GM21515 (cell line): ENCODE measurements around the gene SDC1.
"Not testable (repeated sequence)": the region's sequence is repeated elsewhere in the genome, so short reads cannot be mapped to it uniquely, and the experiment has no call there.

ENCODE experiments used
- ATAC-seq: cut with Tn5 transposase; IDR thresholded peaks from one replicate; pipeline ENCODE4 v1.9.1; 2021; ENCODE audit not compliant: unreplicated experiment

SDC1 gene

GRCh38 chr2:20199633-20200270 lies 25.2 kb downstream of the SDC1 start:
- no peak for ATAC-seq

DNA sequence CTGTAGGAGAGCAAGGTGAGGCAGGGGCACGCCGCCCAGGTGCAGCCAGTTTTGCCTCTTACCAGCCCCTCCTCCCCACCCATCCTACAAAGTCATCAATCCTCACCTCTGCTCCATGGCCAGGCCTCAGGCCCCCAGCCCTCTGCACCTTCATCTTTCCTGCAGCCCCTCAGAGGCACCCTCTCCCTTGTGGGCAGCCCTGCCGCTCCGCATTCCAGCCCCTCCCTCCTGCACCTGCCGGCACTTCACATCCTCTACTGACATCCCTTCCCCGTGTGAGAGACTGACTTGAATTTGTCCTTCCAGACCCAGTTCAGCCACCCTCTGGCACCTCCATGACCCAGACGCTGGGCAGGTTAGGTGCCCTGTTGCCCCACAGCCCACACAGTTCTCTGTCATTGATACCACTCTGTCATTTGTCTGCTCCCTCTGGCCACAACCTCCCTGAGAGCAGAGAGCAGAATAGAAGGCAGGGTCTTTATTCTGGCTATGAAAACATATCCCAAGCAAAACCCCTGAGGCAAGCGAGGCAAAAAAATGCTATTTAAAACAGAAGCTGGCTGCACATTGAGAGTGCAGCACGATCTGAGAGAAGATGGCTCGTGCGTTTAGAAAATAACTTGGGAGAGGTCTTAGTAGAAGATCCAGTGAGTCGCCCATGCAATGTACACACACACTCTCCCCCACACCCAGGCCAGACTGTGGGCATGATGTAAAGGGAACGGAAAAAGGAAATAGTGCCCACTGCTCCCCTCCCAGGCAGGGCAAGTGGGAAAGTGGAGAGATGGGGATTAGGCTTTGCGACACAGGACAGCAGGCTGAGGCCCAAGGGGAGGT lies 25.9 kb downstream of the SDC1 start:
- no peak for ATAC-seq

DNA sequence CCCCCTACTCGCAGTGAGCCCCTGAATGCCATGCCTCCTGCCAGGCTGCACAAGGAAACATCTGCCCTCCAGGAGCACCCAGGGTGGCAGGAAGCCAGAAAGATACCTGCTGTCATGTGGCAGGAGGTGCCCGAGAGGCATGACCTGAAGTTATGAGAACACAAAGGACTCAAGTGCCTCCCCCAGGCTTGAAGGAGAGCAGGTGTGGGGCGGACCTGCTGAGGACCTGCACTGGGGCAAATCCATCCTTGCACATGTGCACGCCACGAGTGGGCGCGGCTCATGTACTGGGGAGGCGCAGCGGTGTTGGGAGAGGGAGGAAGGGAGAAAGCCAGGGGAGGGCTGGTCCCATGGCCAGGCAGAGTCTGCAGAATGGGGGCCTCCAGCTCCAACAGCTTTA lies 26.9 kb downstream of the SDC1 start:
- no peak for ATAC-seq

DNA sequence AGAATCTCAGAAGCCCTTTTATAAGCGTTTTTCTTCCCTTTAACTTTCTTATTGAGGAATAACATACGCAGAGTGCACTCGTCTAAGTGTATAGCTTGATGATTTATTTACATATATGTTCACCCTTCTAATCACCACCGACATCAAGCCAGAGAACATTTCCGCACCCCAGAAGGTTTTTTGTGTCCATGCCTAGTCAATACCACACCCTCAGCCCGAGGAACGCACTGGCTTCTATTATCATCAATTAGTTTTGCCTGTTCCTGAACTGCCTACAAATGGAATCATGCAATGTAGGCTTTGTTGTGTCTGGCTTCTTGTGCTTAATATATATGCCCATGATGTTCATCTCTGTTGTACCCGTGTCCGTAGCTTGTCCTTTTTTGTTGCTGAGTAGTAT lies 27.7 kb downstream of the SDC1 start:
- ATAC-seq = no peak

GRCh38 chr2:20196657-20197161 lies 28.2 kb downstream of the SDC1 start:
- no peak for ATAC-seq

DNA sequence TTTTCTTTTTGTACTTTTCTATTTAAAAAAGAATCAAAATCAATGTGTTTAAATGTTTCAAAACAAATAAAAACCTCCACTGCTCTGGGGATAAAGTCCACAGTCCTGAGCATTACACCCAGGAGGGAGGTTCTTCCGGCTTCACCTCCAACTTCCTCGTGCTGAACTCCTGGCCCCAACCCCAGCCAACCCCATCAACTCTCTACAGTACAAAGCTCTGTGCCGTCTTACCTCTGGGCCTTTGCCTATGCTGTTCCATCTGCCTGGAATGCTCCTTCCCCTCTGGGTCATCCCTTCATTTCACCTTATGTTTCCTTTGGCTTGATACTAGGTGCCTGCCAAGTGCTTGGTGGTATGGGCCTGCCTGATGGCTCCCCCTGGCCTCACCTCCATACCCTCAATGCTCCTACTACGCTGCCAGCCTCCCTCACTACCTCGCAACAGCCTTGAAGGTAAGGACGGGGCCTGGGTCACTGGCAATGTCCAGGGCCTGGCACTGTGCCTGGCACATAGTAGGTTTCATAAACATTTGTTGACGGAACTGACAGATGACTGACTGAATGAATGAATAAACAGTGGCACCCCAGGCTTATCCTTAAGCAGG lies 28.8 kb downstream of the SDC1 start:
- no peak for ATAC-seq

GRCh38 chr2:20195431-20196033 lies 29.4 kb downstream of the SDC1 start:
- ATAC-seq = no peak

GRCh38 chr2:20195016-20195411 lies 29.9 kb downstream of the SDC1 start:
- not testable (repeated sequence) for ATAC-seq

- ATAC-seq = no peak
Observed at GRCh38 chr2:20194097-20195015, 30.6 kb downstream of the SDC1 start.

- ATAC-seq = no peak
Observed at GRCh38 chr2:20193185-20193584, 31.7 kb downstream of the SDC1 start.

DNA sequence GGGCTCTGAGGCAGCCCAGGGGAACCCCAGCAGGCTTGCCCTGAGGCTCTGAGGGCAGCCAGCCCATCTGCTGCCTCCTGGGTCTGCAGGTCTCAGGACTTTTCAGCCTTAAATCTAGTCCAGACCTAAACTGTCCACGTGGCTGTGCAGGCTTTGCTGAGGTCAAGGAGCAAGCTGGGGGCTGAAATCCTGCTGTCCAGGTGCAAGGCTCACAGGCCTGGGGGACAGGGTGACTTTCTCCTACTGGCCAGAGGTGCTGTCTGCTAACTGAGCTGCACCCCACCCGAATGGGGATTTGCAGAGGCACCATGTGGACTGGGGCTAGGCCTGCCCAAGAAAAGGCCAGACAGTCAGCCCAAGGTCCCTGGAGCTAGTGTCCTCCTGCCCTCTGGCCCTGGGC lies 32.1 kb downstream of the SDC1 start:
- no peak for ATAC-seq

- no peak for ATAC-seq
Observed at GRCh38 chr2:20191714-20192569, 33.0 kb downstream of the SDC1 start.

DNA sequence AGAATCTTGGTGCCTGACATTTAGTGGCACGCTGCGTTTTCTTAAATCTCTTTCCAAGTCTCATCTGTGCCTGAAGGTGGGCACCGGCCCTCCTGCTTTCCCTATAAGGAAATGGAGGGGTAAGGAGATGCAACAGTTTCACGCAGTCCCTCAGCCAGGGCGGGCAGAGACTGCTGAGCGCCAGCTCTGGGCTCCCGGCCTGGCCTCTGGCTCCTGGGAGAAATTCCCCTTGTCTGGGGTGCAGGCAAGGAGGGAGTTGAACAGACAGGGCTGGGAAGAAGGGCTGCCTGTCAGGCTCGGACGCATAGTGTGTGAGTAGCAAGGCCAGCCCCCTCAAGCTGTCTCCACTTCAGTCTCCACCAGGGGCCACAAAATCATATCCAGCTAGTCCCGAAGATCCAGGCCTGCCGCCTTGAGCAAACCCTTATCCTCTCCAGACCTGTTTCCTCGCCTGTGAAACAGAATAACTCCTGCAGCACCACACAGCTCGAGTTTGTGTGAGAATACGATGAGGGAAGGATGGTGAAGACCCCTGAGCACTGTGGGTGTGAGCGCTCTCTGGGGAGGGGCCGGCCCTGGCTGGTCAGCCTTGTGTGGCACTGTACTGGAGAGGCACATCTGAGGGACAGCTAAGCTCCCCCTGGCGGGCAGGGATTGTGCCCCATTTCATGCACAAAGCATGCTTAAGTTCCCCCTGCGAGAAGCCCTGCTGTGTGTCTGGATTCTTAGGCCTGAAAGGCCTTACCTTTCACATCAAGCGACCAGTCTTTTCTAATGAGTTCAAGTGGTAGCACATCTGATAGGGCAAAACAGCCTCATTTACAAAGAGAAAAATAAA lies 33.8 kb downstream of the SDC1 start:
- ATAC-seq = no peak

- ATAC-seq = no peak
Observed at GRCh38 chr2:20190170-20190569, 34.8 kb downstream of the SDC1 start.

- ATAC-seq = no peak
Observed at GRCh38 chr2:20189299-20189931, 35.5 kb downstream of the SDC1 start.

DNA sequence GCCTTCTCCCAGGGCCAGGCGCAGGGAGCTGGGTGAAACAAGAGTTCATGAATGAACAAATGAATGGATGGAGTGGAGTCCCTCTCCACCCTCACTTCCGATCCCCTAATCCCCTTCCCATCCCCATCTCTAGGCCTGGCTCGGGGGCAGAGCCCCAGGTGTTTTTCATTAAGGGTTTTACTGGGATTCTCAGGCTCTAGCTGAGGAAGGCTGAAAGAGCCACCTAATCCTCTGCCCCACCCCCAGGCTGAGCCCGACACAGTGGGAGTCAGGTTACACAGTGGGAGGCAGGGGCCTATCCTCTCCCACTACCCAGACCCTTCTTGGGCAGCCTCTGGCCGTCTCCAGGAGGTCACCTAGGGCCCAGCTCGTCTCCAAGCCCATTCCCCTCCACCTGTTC lies 36.1 kb downstream of the SDC1 start:
- ATAC-seq = no peak

GRCh38 chr2:20188201-20188600 lies 36.7 kb downstream of the SDC1 start:
- no peak for ATAC-seq

DNA sequence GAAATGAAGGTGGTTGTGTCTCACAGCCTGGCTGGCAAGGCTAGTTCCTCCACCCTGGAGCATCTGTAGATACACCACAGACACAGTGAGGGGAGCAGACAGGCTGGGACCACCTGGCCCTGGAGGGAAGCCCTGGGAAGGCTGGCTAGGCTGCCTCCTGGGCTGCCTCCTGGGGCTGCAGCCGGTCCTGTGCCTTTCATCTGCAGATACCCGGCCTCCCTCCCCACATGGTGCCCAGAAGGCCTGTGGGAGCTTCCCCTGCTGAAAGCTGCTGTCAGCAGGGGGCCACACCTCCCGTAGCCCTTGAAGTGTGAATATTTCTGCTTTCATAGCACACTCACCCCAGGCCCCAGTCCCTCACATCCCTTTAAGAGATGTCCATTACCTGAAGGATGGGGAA lies 37.6 kb downstream of the SDC1 start:
- no peak for ATAC-seq
